Hematopoietic multipotent progenitor cell treated with erythropoietin and hydrocortisone succinate and interleukin-3 and kit ligand, for 17 days (in vitro differentiated cells): ENCODE results near the gene RGS10.
"Not testable (repeated sequence)": the region's sequence is repeated elsewhere in the genome, so short reads cannot be mapped to it uniquely, and the experiment has no call there.

Experiments
- DNase-seq: peaks from one replicate; pipeline ENCODE4 v3.0.0-alpha.2; 2015; ENCODE audit warnings: low spot score

The RGS10 gene

GRCh38 chr10:119542357-119542987, at the start of gene RGS10:
Gene RGS10, minus strand, starts transcription at chr10:119542719. Its CDS starts 81 bp downstream, at chr10:119542638.
- DNase-seq = peak; percentile 72

- no peak for DNase-seq
These were observed 45.6 kb upstream of the RGS10 start for GRCh38 chr10:119588071-119588470.

GRCh38 chr10:119578355-119578754, 35.8 kb upstream of the RGS10 start:
- no peak for DNase-seq

GRCh38 chr10:119575991-119576390, 33.5 kb upstream of the RGS10 start:
- DNase-seq = no peak

- no peak for DNase-seq
These were observed 33.0 kb upstream of the RGS10 start for GRCh38 chr10:119575506-119575905.

GRCh38 chr10:119567978-119568377, 25.5 kb upstream of the RGS10 start:
- no peak for DNase-seq

GRCh38 chr10:119562097-119562496, 19.6 kb upstream of the RGS10 start:
- no peak for DNase-seq

GRCh38 chr10:119559511-119559910, 17.0 kb upstream of the RGS10 start:
- DNase-seq = not testable (repeated sequence)

GRCh38 chr10:119556081-119556480, 13.6 kb upstream of the RGS10 start:
- DNase-seq = peak; percentile 67

GRCh38 chr10:119555178-119555784, 12.8 kb upstream of the RGS10 start:
- DNase-seq = peak; percentile 71

- no peak for DNase-seq
These were observed 8.3 kb upstream of the RGS10 start for GRCh38 chr10:119550827-119551226.

- DNase-seq = no peak
These were observed 6.9 kb upstream of the RGS10 start for GRCh38 chr10:119549247-119549999.

- DNase-seq = no peak
These were observed 3.5 kb upstream of the RGS10 start for GRCh38 chr10:119546009-119546408.

GRCh38 chr10:119545310-119545709, 2.8 kb upstream of the RGS10 start:
- DNase-seq = no peak

- no peak for DNase-seq
These were observed 1.5 kb upstream of the RGS10 start for GRCh38 chr10:119543814-119544642.

- peak; percentile 63 for DNase-seq
These were observed 682 bp upstream of the RGS10 start for GRCh38 chr10:119542988-119543813.

GRCh38 chr10:119541459-119542356, 811 bp downstream of the RGS10 start:
- peak; percentile 32 for DNase-seq

- DNase-seq = no peak
These were observed 1.5 kb downstream of the RGS10 start for GRCh38 chr10:119541046-119541445.

GRCh38 chr10:119540038-119540437, 2.5 kb downstream of the RGS10 start:
- DNase-seq = no peak

GRCh38 chr10:119539359-119539825, 3.1 kb downstream of the RGS10 start:
- DNase-seq = peak; percentile 35
